ENCODE data around the gene WDR17.

GRCh38 chr4:176034499-176034898 lies 31.1 kb upstream of the WDR17 start:
- TF ChIP-seq CTCF (IDR thresholded peaks at IDR 0.05; ENCODE audit: control extremely low read depth in 1 of 3, insufficient read depth in 1 of 3, low read depth in 1 of 3, low read length in 3 of 3): peak in 2 of 3 experiments; percentile 30 to 32; a peak in 2 of 4 replicates
- TF ChIP-seq HDAC2 (IDR thresholded peaks at IDR 0.05; ENCODE audit: borderline replicate concordance in 1 of 2, low read depth in 2 of 2, low read length in 2 of 2): no peak
- TF ChIP-seq POLR2AphosphoS5 (IDR thresholded peaks at IDR 0.05; ENCODE audit: low read depth, low read length): no peak
- no peak for TF ChIP-seq EZH2 (IDR thresholded peaks at IDR 0.05; ENCODE audit: low read depth, low read length, severe bottlenecking)
- no peak for TF ChIP-seq POLR2A (IDR thresholded peaks at IDR 0.05; ENCODE audit: control extremely low read depth in 1 of 2, low read depth in 2 of 2, low read length in 2 of 2)
- TF ChIP-seq ZNF274 (IDR thresholded peaks at IDR 0.05; ENCODE audit: borderline replicate concordance, extremely low read depth, low read length): no peak
- TF ChIP-seq KDM1A (IDR thresholded peaks at IDR 0.05; ENCODE audit: borderline replicate concordance, low read length): no peak
- TF ChIP-seq RAD21 (IDR thresholded peaks at IDR 0.05 in 1 of 2, conservative IDR thresholded peaks at IDR 0.05 in 1 of 2; ENCODE audit: low read depth in 2 of 2, low read length in 2 of 2): peak; percentile 74 to 80
- no peak for TF ChIP-seq JUN (IDR thresholded peaks at IDR 0.05; ENCODE audit: low read depth, low read length)
- TF ChIP-seq SP1 (IDR thresholded peaks at IDR 0.05; ENCODE audit: low read depth, low read length): no peak
- TF ChIP-seq RXRA (IDR thresholded peaks at IDR 0.05; ENCODE audit: insufficient read depth, low read depth, low read length): no peak
